Astrocyte of the spinal cord (primary cell): ENCODE results near the gene RIMS1.

Source experiments
- DNase-seq: peaks from one replicate; pipeline ENCODE4 v3.0.0; 2011; ENCODE audit warnings: low read depth, low spot score
- H3K4me3 ChIP-seq: 2 replicates; pipeline ENCODE4 v1.5.1; 2011; ENCODE audit warnings: low read depth, mild to moderate bottlenecking, low read length, moderate library complexity
- CTCF ChIP-seq: IDR thresholded peaks from 2 replicates; pipeline ENCODE4 v1.5.1; 2012; ENCODE audit warnings: low read depth, mild to moderate bottlenecking, low read length, inconsistent platforms
- in situ Hi-C: cut with HindIII; loops from 2 replicates; pipeline ENCODE4 v1.10.0; 2017; ENCODE audit warnings: low sequenced_read_pairs

RIMS1 gene

GRCh38 chr6:72218125-72218524 is 331.8 kb downstream of the RIMS1 start:
- in situ Hi-C loops, result no loop called here
- H3K4me3 ChIP-seq, result no peak overlapping the region
- TF ChIP-seq CTCF, result peak; percentile 62
- DNase-seq, result peak; percentile 26

GRCh38 chr6:72219536-72219935 is 333.2 kb downstream of the RIMS1 start:
- no peak for TF ChIP-seq CTCF
- H3K4me3 ChIP-seq, result no peak overlapping the region
- in situ Hi-C loops, result no loop called here
- no peak for DNase-seq

GRCh38 chr6:72238021-72238420 is 351.7 kb downstream of the RIMS1 start:
- in situ Hi-C loops, result no loop called here
- no peak for TF ChIP-seq CTCF

GRCh38 chr6:72238900-72239299 is 352.6 kb downstream of the RIMS1 start:
- no peak overlapping the region for H3K4me3 ChIP-seq
- in situ Hi-C loops, result no loop called here
- no peak for TF ChIP-seq CTCF
- DNase-seq, result peak; percentile 42

More at GRCh38 chr6:72238021-72238420, 351.7 kb downstream of the RIMS1 start:
- DNase-seq, result no peak
- H3K4me3 ChIP-seq, result no peak overlapping the region

GRCh38 chr6:72245565-72245964 is 359.2 kb downstream of the RIMS1 start:
- H3K4me3 ChIP-seq, result no peak overlapping the region
- in situ Hi-C loops, result no loop called here
- no peak for TF ChIP-seq CTCF
- no peak for DNase-seq

GRCh38 chr6:72246926-72247325 is 360.6 kb downstream of the RIMS1 start:
- peak; percentile 9 for TF ChIP-seq CTCF
- H3K4me3 ChIP-seq, result no peak overlapping the region
- in situ Hi-C loops, result no loop called here
- no peak for DNase-seq

GRCh38 chr6:72248621-72249020 is 362.3 kb downstream of the RIMS1 start:
- in situ Hi-C loops, result no loop called here
- TF ChIP-seq CTCF, result no peak
- H3K4me3 ChIP-seq, result no peak overlapping the region
- DNase-seq, result no peak
